MM.1S (cell line): ENCODE measurements around the gene CD44.
A peak's percentile ranks its signal among the peaks of the same experiment; 100 is the strongest.
"Not testable (repeated sequence)": the region's sequence is repeated elsewhere in the genome, so short reads cannot be mapped to it uniquely, and the experiment has no call there.

Experiments
- DNase-seq: peaks from one replicate; pipeline ENCODE4 v3.0.0-alpha.2; 2015
- H2AFZ ChIP-seq: fragments of 300-600 bp; sonication (generic); 2 replicates; pipeline ENCODE4 v1.6.0; 2016; ENCODE audit warnings: antibody characterized with exemption, low read length
- H3F3A ChIP-seq: fragments of 300-600 bp; sonication (generic); 2 replicates; pipeline ENCODE4 v1.6.1; 2016; ENCODE audit warnings: mild to moderate bottlenecking, antibody characterized with exemption, low read length, moderate library complexity, mixed read lengths; ENCODE audit not compliant: insufficient read depth
- H3K27ac ChIP-seq: fragments of 300-600 bp; sonication (generic); 2 replicates; pipeline ENCODE4 v1.5.1; 2016; ENCODE audit warnings: mild to moderate bottlenecking, low read length
- H3K27me3 ChIP-seq: fragments of 300-600 bp; sonication (generic); replicated peaks from 2 replicates; pipeline ENCODE4 v1.6.0; 2016; ENCODE audit warnings: low read length; ENCODE audit not compliant: insufficient read depth
- H3K36me3 ChIP-seq: fragments of 300-600 bp; sonication (generic); replicated peaks from 2 replicates; pipeline ENCODE4 v1.6.1; 2016; ENCODE audit warnings: mild to moderate bottlenecking, low read length, mixed read lengths; ENCODE audit not compliant: insufficient read depth
- H3K4me1 ChIP-seq: fragments of 300-600 bp; sonication (generic); 2 replicates; pipeline ENCODE4 v1.6.1; 2016; ENCODE audit warnings: low read length, mixed read lengths
- H3K4me2 ChIP-seq: fragments of 300-600 bp; sonication (generic); 2 replicates; pipeline ENCODE4 v1.6.0; 2016; ENCODE audit warnings: low read depth, low read length
- H3K4me3 ChIP-seq: fragments of 300-600 bp; sonication (generic); 2 replicates; pipeline ENCODE4 v1.5.1; 2016; ENCODE audit warnings: low read length, mixed read lengths
- H3K79me2 ChIP-seq: fragments of 300-600 bp; sonication (generic); 2 replicates; pipeline ENCODE4 v1.6.1; 2016; ENCODE audit warnings: mixed run types, low read length, mixed read lengths
- H3K9ac ChIP-seq: fragments of 300-600 bp; sonication (generic); 2 replicates; pipeline ENCODE4 v1.6.1; 2016; ENCODE audit warnings: low read length, mixed read lengths
- H3K9me2 ChIP-seq: fragments of 300-600 bp; sonication (generic); replicated peaks from 2 replicates; pipeline ENCODE4 v1.6.1; 2016; ENCODE audit warnings: mild to moderate bottlenecking, low read length, mixed read lengths; ENCODE audit not compliant: insufficient read depth
- H3K9me3 ChIP-seq: fragments of 300-600 bp; sonication (generic); replicated peaks from 2 replicates; pipeline ENCODE4 v1.6.1; 2016; ENCODE audit warnings: mild to moderate bottlenecking, low read length, mixed read lengths; ENCODE audit not compliant: insufficient read depth
- H4K20me1 ChIP-seq: fragments of 300-600 bp; sonication (generic); 2 replicates; pipeline ENCODE4 v1.6.1; 2016; ENCODE audit warnings: mild to moderate bottlenecking, low read length, moderate library complexity, mixed read lengths; ENCODE audit not compliant: insufficient read depth
- EZH2 ChIP-seq: fragments of 300-600 bp; sonication (generic); optimal IDR thresholded peaks from 2 replicates; pipeline ENCODE3; 2017; ENCODE audit warnings: low read depth, mild to moderate bottlenecking, antibody characterized with exemption, low read length, mixed read lengths
- EZH2phosphoT487 ChIP-seq: fragments of 300-600 bp; sonication (generic); IDR thresholded peaks from 2 replicates; pipeline ENCODE4 v1.6.1; 2018; ENCODE audit warnings: antibody characterized with exemption, low read length
- TF ChIP-seq, protein P1 (sequence below): fragments of 300-600 bp; sonication (generic); IDR thresholded peaks from 2 replicates; pipeline ENCODE4 v1.5.1; 2016; ENCODE audit warnings: antibody characterized with exemption, low read length, mixed read lengths

Gene CD44

DNA sequence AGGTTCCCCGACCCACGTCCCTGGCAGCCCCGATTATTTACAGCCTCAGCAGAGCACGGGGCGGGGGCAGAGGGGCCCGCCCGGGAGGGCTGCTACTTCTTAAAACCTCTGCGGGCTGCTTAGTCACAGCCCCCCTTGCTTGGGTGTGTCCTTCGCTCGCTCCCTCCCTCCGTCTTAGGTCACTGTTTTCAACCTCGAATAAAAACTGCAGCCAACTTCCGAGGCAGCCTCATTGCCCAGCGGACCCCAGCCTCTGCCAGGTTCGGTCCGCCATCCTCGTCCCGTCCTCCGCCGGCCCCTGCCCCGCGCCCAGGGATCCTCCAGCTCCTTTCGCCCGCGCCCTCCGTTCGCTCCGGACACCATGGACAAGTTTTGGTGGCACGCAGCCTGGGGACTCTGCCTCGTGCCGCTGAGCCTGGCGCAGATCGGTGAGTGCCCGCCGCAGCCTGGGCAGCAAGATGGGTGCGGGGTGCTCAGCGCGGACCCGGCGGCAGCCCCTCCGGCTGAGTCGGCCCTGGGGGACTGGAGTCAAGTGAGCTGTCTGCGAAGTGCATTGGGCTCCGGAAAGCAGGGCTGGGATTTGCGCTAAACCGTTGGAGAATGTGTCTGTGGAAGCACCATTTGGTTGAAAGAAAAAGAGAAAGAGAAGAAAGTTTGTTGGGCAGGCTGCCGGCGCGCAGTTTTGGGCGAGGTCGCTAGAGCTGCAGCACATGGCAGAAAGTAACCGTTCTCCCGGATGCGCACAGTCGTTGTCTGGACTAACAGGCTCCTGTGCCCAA, at the start of gene CD44:
TSS of gene CD44 (plus strand) at position 229 of the 779 bp plus-strand sequence. CDS start at position 362, 133 bp downstream.
- Histone ChIP-seq H4K20me1 (no peaks in the 10 kb centered on the region), H3F3A (peaks cover 41% of the 10 kb centered on the region), H3K36me3 (no peaks in the 10 kb centered on the region), H3K4me2 (peak within 1 kb of the TSS; percentile 95), H3K4me1 (peaks cover 33% of the 10 kb centered on the region), H3K27me3 (no peaks in the 10 kb centered on the region), H3K9ac (peak within 1 kb of the TSS; percentile 97), H3K4me3 (peak within 1 kb of the TSS; percentile 88), H3K79me2 (peaks cover 58% of the 10 kb centered on the region), H3K27ac (peak within 1 kb of the TSS; percentile 95), H3K9me3 (no peaks in the 10 kb centered on the region), H2AFZ (peak within 1 kb of the TSS; percentile 77), H3K9me2 (no peaks in the 10 kb centered on the region)
- peak; percentile 74 for DNase-seq
- no peak for TF ChIP-seq EZH2
- TF ChIP-seq, protein P1, sequence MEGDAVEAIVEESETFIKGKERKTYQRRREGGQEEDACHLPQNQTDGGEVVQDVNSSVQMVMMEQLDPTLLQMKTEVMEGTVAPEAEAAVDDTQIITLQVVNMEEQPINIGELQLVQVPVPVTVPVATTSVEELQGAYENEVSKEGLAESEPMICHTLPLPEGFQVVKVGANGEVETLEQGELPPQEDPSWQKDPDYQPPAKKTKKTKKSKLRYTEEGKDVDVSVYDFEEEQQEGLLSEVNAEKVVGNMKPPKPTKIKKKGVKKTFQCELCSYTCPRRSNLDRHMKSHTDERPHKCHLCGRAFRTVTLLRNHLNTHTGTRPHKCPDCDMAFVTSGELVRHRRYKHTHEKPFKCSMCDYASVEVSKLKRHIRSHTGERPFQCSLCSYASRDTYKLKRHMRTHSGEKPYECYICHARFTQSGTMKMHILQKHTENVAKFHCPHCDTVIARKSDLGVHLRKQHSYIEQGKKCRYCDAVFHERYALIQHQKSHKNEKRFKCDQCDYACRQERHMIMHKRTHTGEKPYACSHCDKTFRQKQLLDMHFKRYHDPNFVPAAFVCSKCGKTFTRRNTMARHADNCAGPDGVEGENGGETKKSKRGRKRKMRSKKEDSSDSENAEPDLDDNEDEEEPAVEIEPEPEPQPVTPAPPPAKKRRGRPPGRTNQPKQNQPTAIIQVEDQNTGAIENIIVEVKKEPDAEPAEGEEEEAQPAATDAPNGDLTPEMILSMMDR = no peak
- no peak for TF ChIP-seq EZH2phosphoT487

DNA sequence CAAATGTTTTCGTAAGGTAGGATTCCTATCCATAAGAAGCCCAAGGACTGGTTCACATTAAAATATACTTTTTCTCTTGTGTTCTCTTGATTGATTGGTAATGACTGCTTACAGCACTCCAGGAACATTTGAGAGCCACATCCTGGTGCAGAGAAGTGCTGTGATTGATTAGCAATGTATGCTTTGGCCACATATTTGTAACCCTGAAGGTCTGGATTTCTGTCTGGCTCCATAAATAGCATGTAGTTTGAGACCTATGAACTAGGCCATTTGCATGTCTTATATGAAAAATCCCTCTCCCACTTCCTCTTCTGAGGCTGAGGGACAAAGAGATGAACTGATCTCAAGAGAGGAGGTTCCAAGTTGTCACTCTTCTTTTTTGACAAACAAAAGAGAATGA, 49.3 kb upstream of the CD44 start:
- H3K4me3 ChIP-seq = no peak overlapping the region
- no peaks in the 10 kb centered on the region for H3K79me2 ChIP-seq
- no peaks in the 10 kb centered on the region for H3F3A ChIP-seq
- peaks cover 33% of the 10 kb centered on the region for H3K4me1 ChIP-seq
- no peaks in the 10 kb centered on the region for H3K36me3 ChIP-seq
- no peaks in the 10 kb centered on the region for H3K9me3 ChIP-seq
- H4K20me1 ChIP-seq = no peaks in the 10 kb centered on the region
- no peak for TF ChIP-seq EZH2
- no peak for TF ChIP-seq EZH2phosphoT487
- TF ChIP-seq, protein P1 = no peak
- H2AFZ ChIP-seq = no peak overlapping the region
- H3K27me3 ChIP-seq = no peaks in the 10 kb centered on the region
- no peak overlapping the region for H3K27ac ChIP-seq
- no peaks in the 10 kb centered on the region for H3K9me2 ChIP-seq
- H3K9ac ChIP-seq = no peak overlapping the region
- no peak for DNase-seq
- 0 out of 2 replicates have a peak overlapping the region, but pooled peaks have one; percentile 4 for H3K4me2 ChIP-seq

DNA sequence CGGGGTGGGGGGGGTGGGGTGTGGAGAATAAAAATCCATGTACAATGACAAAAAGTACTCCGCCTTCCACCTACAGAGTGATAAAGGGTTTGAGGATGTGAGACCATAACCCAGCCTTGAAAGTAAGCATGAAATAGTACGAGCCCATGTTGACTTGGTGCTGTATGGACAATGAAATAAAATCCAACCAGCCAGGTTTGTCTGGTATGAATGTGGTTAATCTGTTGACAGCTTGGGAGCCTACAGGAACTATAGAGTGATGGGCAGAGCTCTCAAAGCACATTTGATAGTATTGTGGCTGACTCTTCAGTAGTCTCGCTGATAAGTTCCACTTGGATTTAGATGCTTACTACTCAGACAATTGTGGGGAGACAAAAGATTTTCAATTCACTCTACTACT, 48.8 kb upstream of the CD44 start:
- H3K9ac ChIP-seq = no peak overlapping the region
- H3K27ac ChIP-seq = no peak overlapping the region
- no peaks in the 10 kb centered on the region for H3F3A ChIP-seq
- no peaks in the 10 kb centered on the region for H3K79me2 ChIP-seq
- H3K4me3 ChIP-seq = no peak overlapping the region
- no peaks in the 10 kb centered on the region for H3K27me3 ChIP-seq
- no peaks in the 10 kb centered on the region for H3K9me3 ChIP-seq
- no peak overlapping the region for H3K4me2 ChIP-seq
- no peak overlapping the region for H2AFZ ChIP-seq
- H4K20me1 ChIP-seq = no peaks in the 10 kb centered on the region
- no peaks in the 10 kb centered on the region for H3K9me2 ChIP-seq
- no peaks in the 10 kb centered on the region for H3K36me3 ChIP-seq
- no peak for TF ChIP-seq EZH2
- no peak for TF ChIP-seq EZH2phosphoT487
- TF ChIP-seq, protein P1 = no peak
- DNase-seq = no peak
- peaks cover 29% of the 10 kb centered on the region for H3K4me1 ChIP-seq

DNA sequence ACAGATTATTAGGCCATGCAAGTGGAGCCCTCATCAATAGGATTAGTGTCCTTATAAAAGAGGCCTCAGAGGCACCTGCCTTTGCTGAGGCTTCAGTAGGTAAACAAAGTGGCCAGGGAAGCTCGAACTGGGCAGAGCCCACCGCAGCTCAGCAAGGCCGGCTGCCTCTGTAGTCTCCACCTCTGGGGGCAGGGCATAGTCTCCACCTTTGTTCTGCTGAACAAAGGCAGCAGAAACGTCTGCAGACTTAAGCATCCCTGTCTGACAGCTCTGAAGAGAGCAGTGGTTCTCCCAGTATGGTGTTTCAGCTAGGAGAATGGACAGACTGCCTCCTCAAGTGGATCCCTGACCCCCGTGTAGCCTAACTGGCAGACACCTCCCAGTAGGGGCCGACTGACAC, 48.0 kb upstream of the CD44 start:
- H3K9me2 ChIP-seq, H3K9me3 ChIP-seq, H3F3A ChIP-seq, H2AFZ ChIP-seq, H3K9ac ChIP-seq, H3K4me2 ChIP-seq, H3K36me3 ChIP-seq, DNase-seq, H3K79me2 ChIP-seq, H3K27me3 ChIP-seq, H3K27ac ChIP-seq, H4K20me1 ChIP-seq, H3K4me3 ChIP-seq: not testable (repeated sequence)
- peaks cover 29% of the 10 kb centered on the region for H3K4me1 ChIP-seq
